AG10803 (cell line): ENCODE results near the gene PLCB4.

Experiments used
- DNase-seq: peaks from one replicate; pipeline ENCODE4 v3.0.0; 2010; ENCODE audit warnings: low read depth
- H3K4me3 ChIP-seq: 2 replicates; pipeline ENCODE4 v1.5.1; 2011; ENCODE audit warnings: mild to moderate bottlenecking, low read length, control low read depth
- CTCF ChIP-seq: conservative IDR thresholded peaks from 2 replicates; pipeline ENCODE4 v1.5.1; 2011; ENCODE audit warnings: mild to moderate bottlenecking, low read length, control low read depth, inconsistent platforms

Gene PLCB4

GRCh38 chr20:9112541-9113515, 43.9 kb downstream of the PLCB4 start:
- no peak overlapping the region for H3K4me3 ChIP-seq
- no peak for TF ChIP-seq CTCF
- peak; percentile 85 for DNase-seq

- TF ChIP-seq CTCF, result no peak
- DNase-seq, result no peak
- H3K4me3 ChIP-seq, result no peak overlapping the region
These were observed 45.8 kb downstream of the PLCB4 start for GRCh38 chr20:9114709-9115108.

GRCh38 chr20:9117548-9117947, 48.7 kb downstream of the PLCB4 start:
- no peak for TF ChIP-seq CTCF
- H3K4me3 ChIP-seq, result no peak overlapping the region
- DNase-seq, result no peak

- no peak overlapping the region for H3K4me3 ChIP-seq
- DNase-seq, result no peak
- TF ChIP-seq CTCF, result no peak
These were observed 50.9 kb downstream of the PLCB4 start for GRCh38 chr20:9119776-9120175.

GRCh38 chr20:9121211-9121610, 52.3 kb downstream of the PLCB4 start:
- H3K4me3 ChIP-seq, result no peak overlapping the region
- no peak for DNase-seq
- no peak for TF ChIP-seq CTCF

GRCh38 chr20:9122571-9122970, 53.7 kb downstream of the PLCB4 start:
- TF ChIP-seq CTCF, result no peak
- DNase-seq, result no peak
- no peak overlapping the region for H3K4me3 ChIP-seq

GRCh38 chr20:9126527-9126926, 57.6 kb downstream of the PLCB4 start:
- TF ChIP-seq CTCF, result no peak
- no peak for DNase-seq
- H3K4me3 ChIP-seq, result no peak overlapping the region
